Naive thymus-derived CD4-positive, alpha-beta T cell (primary cell): ENCODE data around the gene PPIP5K1. TPM values are rescaled to one million over a fixed set of nuclear protein-coding genes. Genes with fewer than 3 reads are reported as not detected.
A peak's percentile ranks its signal among the peaks of the same experiment; 100 is the strongest.

Experiments used
- ATAC-seq: fragments of 150-1000 bp; cut with Tn5 transposase; 2 replicates; pipeline ENCODE4 v1.10.0; 2021; ENCODE audit warnings: mild to moderate bottlenecking, moderate library complexity
- CTCF ChIA-PET: fragments of 350-600 bp; sonication (Branson Sonifier 250); formaldehyde crosslinking; loops from one replicate; lab custom pipeline; 2021; ENCODE audit warnings: antibody characterized with exemption; lab: Charles Lee
- POLR2A ChIA-PET: fragments of 350-600 bp; sonication (Branson Sonifier 250); formaldehyde crosslinking; loops from one replicate; lab custom pipeline; 2021; ENCODE audit warnings: antibody characterized with exemption, inconsistent platforms; lab: Charles Lee
- DNase-seq, 9 donors: peaks; one replicate each; pipeline versions ENCODE4 v3.0.0 to v3.0.0-alpha.2; 2020 to 2022; ENCODE audit warnings: mixed read lengths in 1 of 9
- H3K27ac ChIP-seq: one replicate; pipeline ENCODE4 v1.7.0; 2013; ENCODE audit warnings: mild to moderate bottlenecking, low read depth, low read length, moderate library complexity
- H3K27me3 ChIP-seq, 2 donors: one replicate each; pipeline ENCODE4 v1.7.0; 2013; ENCODE audit warnings: low read length in 2 of 2, mild to moderate bottlenecking in 2 of 2, moderate library complexity in 2 of 2; ENCODE audit not compliant: control insufficient read depth in 2 of 2, insufficient read depth in 2 of 2
- H3K36me3 ChIP-seq, 3 experiments: 1 replicate in 2 of 3; 2 replicates in 1 of 3; pipeline ENCODE4 v1.7.0; 2013; ENCODE audit warnings: low read length in 3 of 3, mild to moderate bottlenecking in 3 of 3, moderate library complexity in 1 of 3; ENCODE audit not compliant: insufficient read depth in 3 of 3, control insufficient read depth in 2 of 3
- H3K4me1 ChIP-seq, 2 donors: one replicate each; pipeline ENCODE4 v1.7.0; 2013; ENCODE audit warnings: low read length in 2 of 2, mild to moderate bottlenecking in 2 of 2, moderate library complexity in 1 of 2; ENCODE audit not compliant: control insufficient read depth in 2 of 2, insufficient read depth in 2 of 2
- H3K4me3 ChIP-seq: 2 replicates; pipeline ENCODE4 v1.7.0; 2013; ENCODE audit warnings: mild to moderate bottlenecking, low read length
- H3K9me3 ChIP-seq, 3 experiments: 1 replicate in 2 of 3; 2 replicates in 1 of 3; pipeline ENCODE4 v1.7.0; 2013; ENCODE audit warnings: low read length in 3 of 3; ENCODE audit not compliant: control insufficient read depth in 2 of 3
- H3K27ac Mint-ChIP-seq, 9 donors: one replicate each; pipeline ENCODE4 v1.8.0; 2020 to 2022; ENCODE audit warnings: mixed read lengths in 9 of 9, mild to moderate bottlenecking in 8 of 9, moderate library complexity in 5 of 9, inconsistent platforms in 2 of 9
- H3K27me3 Mint-ChIP-seq, 5 donors: one replicate each; pipeline ENCODE4 v1.8.0; 2021 to 2022; ENCODE audit warnings: mixed read lengths in 5 of 5, mild to moderate bottlenecking in 1 of 5
- H3K36me3 Mint-ChIP-seq, 5 donors: one replicate each; pipeline ENCODE4 v1.8.0; 2020 to 2022; ENCODE audit warnings: mixed read lengths in 5 of 5, mild to moderate bottlenecking in 3 of 5, inconsistent platforms in 1 of 5
- H3K4me1 Mint-ChIP-seq, 7 donors: one replicate each; pipeline ENCODE4 v1.8.0; 2020 to 2022; ENCODE audit warnings: mixed read lengths in 7 of 7, mild to moderate bottlenecking in 3 of 7, inconsistent platforms in 1 of 7
- H3K4me3 Mint-ChIP-seq, 10 donors: one replicate each; pipeline ENCODE4 v1.8.0; 2020 to 2022; ENCODE audit warnings: mild to moderate bottlenecking in 10 of 10, mixed read lengths in 10 of 10, moderate library complexity in 6 of 10, inconsistent platforms in 2 of 10
- H3K9me3 Mint-ChIP-seq, 11 donors: one replicate each; pipeline ENCODE4 v1.8.0; 2020 to 2022; ENCODE audit warnings: mixed read lengths in 11 of 11, mild to moderate bottlenecking in 4 of 11, inconsistent platforms in 1 of 11, moderate library complexity in 1 of 11
- intact Hi-C, 2 donors: fragments of 100-400 bp; cut with micrococcal nuclease; formaldehyde crosslinking; loops; one replicate each; pipeline ENCODE4 v1.15.1; 2023
- polyA plus RNA-seq, 2 donors: library from polyadenylated mRNA; unstranded; fragments of 300-500 nt; fragmentation: Illumina TruSeq; gene quantifications; one replicate each; pipeline ENCODE4 v1.2.3, GENCODE V29; 2021
- total RNA-seq, 6 experiments: library from RNA in 5 of 6; stranded (reverse) in 5 of 6; gene quantifications; 1 replicate in 5 of 6; 2 replicates in 1 of 6; pipeline ENCODE4 v1.2.3 and lab custom pipeline; 2021 to 2026

Gene PPIP5K1
- total and polyA plus RNA-seq, 7 experiments from 2014 or later = 6.1 to 66.0 (median 43.0) TPM

GRCh38 chr15:43493703-43494472, 96.1 kb downstream of the PPIP5K1 start:
- Histone ChIP-seq H3K9me3 (no peaks in the 10 kb centered on the region), H3K4me1 (peaks cover 11 to 13% of the 10 kb centered on the region in 2 donors), H3K27me3 (no peaks in the 10 kb centered on the region), H3K4me3 (peak overlapping the region; percentile 89), H3K27ac (peak overlapping the region; percentile 93), H3K36me3 (peaks cover 0 to 5% (median 0%) of the 10 kb centered on the region in 3 experiments)
- H3K27ac Mint-ChIP-seq = peak overlapping the region; percentile 56 to 99 (median 95)
- no peak for DNase-seq
- ATAC-seq = no peak
- ChIA-PET POLR2A (interaction anchor here (0.7 to 8.1 kb wide), 4 partner anchors 12 to 332 kb away, joined by 3 to 56 read pairs (median 4); no protein-coding TSS in a partner anchor), CTCF (interaction anchor here (1.0 to 3.1 kb wide), 3 partner anchors 12 to 21 kb away, joined by 3 to 13 read pairs (median 4); no protein-coding TSS in a partner anchor)
- peak overlapping the region; percentile 87 to 99 (median 96) for H3K4me3 Mint-ChIP-seq
- intact Hi-C loops = loop anchor here (1.0 to 5.0 kb wide), 3 partner anchors 16 to 1043 kb away; partner anchors contain the start of genes EIF3J (in 1 of the 2) and LCMT2 (in 1 of the 2)
- H3K9me3 Mint-ChIP-seq = no peaks in the 10 kb centered on the region
- peaks cover 3 to 6% (median 6%) of the 10 kb centered on the region in 5 donors for H3K36me3 Mint-ChIP-seq
- peaks cover 20 to 38% (median 31%) of the 10 kb centered on the region in 7 donors for H3K4me1 Mint-ChIP-seq
- no peaks in the 10 kb centered on the region for H3K27me3 Mint-ChIP-seq

- peak within 1 kb of the TSS; percentile 93 for H3K27ac ChIP-seq
- peak within 1 kb of the TSS; percentile 87 to 99 (median 96) for H3K4me3 Mint-ChIP-seq
- intact Hi-C loops = loop anchor here (1.0 to 5.0 kb wide), 3 partner anchors 17 to 1044 kb away; partner anchors contain the start of genes EIF3J (in 1 of the 2) and LCMT2 (in 1 of the 2)
- ChIA-PET POLR2A (interaction anchor here (0.7 to 8.1 kb wide), 5 partner anchors 13 to 333 kb away, joined by 3 to 56 read pairs (median 4); no protein-coding TSS in a partner anchor), CTCF (interaction anchor here (1.4 to 3.1 kb wide), 2 partner anchors 18 to 22 kb away, joined by 3 to 13 read pairs; no protein-coding TSS in a partner anchor)
- H3K9me3 ChIP-seq = no peaks in the 10 kb centered on the region
- H3K4me1 ChIP-seq = peaks cover 11 to 13% of the 10 kb centered on the region in 2 donors
- peak within 1 kb of the TSS; percentile 83 to 99 (median 96) for H3K27ac Mint-ChIP-seq
- H3K27me3 ChIP-seq = no peaks in the 10 kb centered on the region
- H3K9me3 Mint-ChIP-seq = no peaks in the 10 kb centered on the region
- ATAC-seq (peak; percentile 99), DNase-seq (peak; percentile 82 to 97 (median 91))
- H3K4me1 Mint-ChIP-seq = peaks cover 23 to 44% (median 33%) of the 10 kb centered on the region in 7 donors
- peaks cover 6 to 12% (median 7%) of the 10 kb centered on the region in 5 donors for H3K36me3 Mint-ChIP-seq
- peaks cover 0 to 9% (median 0%) of the 10 kb centered on the region in 3 experiments for H3K36me3 ChIP-seq
- H3K4me3 ChIP-seq = peak within 1 kb of the TSS; percentile 89
- H3K27me3 Mint-ChIP-seq = no peaks in the 10 kb centered on the region
Measured at GRCh38 chr15:43492673-43493601, 97.1 kb downstream of the PPIP5K1 start, which contains the start of gene TP53BP1. TSS of gene TP53BP1 (minus strand) at chr15:43493156. CDS start at chr15:43493043, 113 bp downstream.

DNA sequence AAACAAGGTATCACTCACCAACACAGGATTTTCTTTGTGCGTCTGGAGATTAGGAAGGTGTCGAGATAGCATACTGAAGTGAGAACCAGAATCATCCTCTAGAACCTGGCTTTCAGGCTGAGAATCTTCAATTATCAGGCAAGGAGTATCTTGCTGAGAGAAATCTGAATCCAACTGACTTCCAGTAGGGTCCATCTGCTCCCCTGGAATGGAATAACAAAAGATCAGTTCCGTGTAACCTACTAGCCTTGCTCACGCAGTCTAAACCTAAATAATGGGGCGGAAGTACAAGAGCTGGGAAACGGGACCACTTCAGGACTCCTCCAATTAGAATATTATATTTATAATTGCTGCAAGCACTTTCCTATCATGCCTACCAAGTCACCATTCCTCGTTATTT, 97.7 kb downstream of the PPIP5K1 start:
- no peaks in the 10 kb centered on the region for H3K27me3 Mint-ChIP-seq
- H3K27ac ChIP-seq = peak overlapping the region; percentile 93
- H3K36me3 ChIP-seq = peaks cover 0 to 14% (median 0%) of the 10 kb centered on the region in 3 experiments
- peak overlapping the region; percentile 87 to 99 (median 96) for H3K4me3 Mint-ChIP-seq
- ATAC-seq (no peak), DNase-seq (no peak)
- H3K36me3 Mint-ChIP-seq = peaks cover 6 to 14% (median 7%) of the 10 kb centered on the region in 5 donors
- no peaks in the 10 kb centered on the region for H3K9me3 ChIP-seq
- no peaks in the 10 kb centered on the region for H3K9me3 Mint-ChIP-seq
- intact Hi-C loops = loop anchor here in 1 of 2 donors (5.0 kb wide), 1 partner anchor 1045 kb away; the partner anchor contains the start of gene EIF3J
- peak overlapping the region; percentile 89 for H3K4me3 ChIP-seq
- CTCF ChIA-PET = interaction anchor here (1.4 to 3.1 kb wide), 2 partner anchors 18 to 22 kb away, joined by 3 to 13 read pairs; no protein-coding TSS in a partner anchor
- H3K4me1 ChIP-seq = peaks cover 11 to 13% of the 10 kb centered on the region in 2 donors
- no peaks in the 10 kb centered on the region for H3K27me3 ChIP-seq
- H3K4me1 Mint-ChIP-seq = peaks cover 23 to 44% (median 33%) of the 10 kb centered on the region in 7 donors
- peak overlapping the region; percentile 83 to 99 (median 96) for H3K27ac Mint-ChIP-seq
- POLR2A ChIA-PET = interaction anchor here (0.6 to 8.1 kb wide), 3 partner anchors 15 to 22 kb away, joined by 3 to 56 read pairs (median 4); no protein-coding TSS in a partner anchor

- Histone ChIP-seq H3K4me1 (peaks cover 11 to 13% of the 10 kb centered on the region in 2 donors), H3K27ac (no peak overlapping the region), H3K4me3 (no peak overlapping the region), H3K36me3 (peaks cover 0 to 14% (median 0%) of the 10 kb centered on the region in 3 experiments), H3K27me3 (no peaks in the 10 kb centered on the region), H3K9me3 (no peaks in the 10 kb centered on the region)
- POLR2A ChIA-PET = interaction anchor here (0.6 to 0.7 kb wide), 3 partner anchors 22 to 1698 kb away, joined by 3 to 5 read pairs (median 4); no protein-coding TSS in a partner anchor
- H3K27ac Mint-ChIP-seq = peak overlapping the region in 5 of 9 donors; percentile 15 to 73 (median 52)
- peaks cover 7 to 11% (median 11%) of the 10 kb centered on the region in 5 donors for H3K36me3 Mint-ChIP-seq
- ATAC-seq (no peak), DNase-seq (no peak)
- intact Hi-C loops = no loop called here
- H3K27me3 Mint-ChIP-seq = no peaks in the 10 kb centered on the region
- H3K4me1 Mint-ChIP-seq = peaks cover 31 to 49% (median 39%) of the 10 kb centered on the region in 7 donors
- CTCF ChIA-PET = interaction anchor here (0.9 to 1.1 kb wide), 2 partner anchors 21 to 24 kb away, joined by 3 read pairs; no protein-coding TSS in a partner anchor
- H3K4me3 Mint-ChIP-seq = peak overlapping the region in 2 of 10 donors; percentile 22 to 38
- no peaks in the 10 kb centered on the region for H3K9me3 Mint-ChIP-seq
Measured at GRCh38 chr15:43489191-43489590, 100.8 kb downstream of the PPIP5K1 start.

GRCh38 chr15:43488790-43489189, 101.2 kb downstream of the PPIP5K1 start:
- ATAC-seq (no peak), DNase-seq (no peak)
- H3K36me3 Mint-ChIP-seq = peaks cover 7 to 12% (median 11%) of the 10 kb centered on the region in 5 donors
- peaks cover 0 to 14% (median 0%) of the 10 kb centered on the region in 3 experiments for H3K36me3 ChIP-seq
- peaks cover 11 to 13% of the 10 kb centered on the region in 2 donors for H3K4me1 ChIP-seq
- no peaks in the 10 kb centered on the region for H3K27me3 Mint-ChIP-seq
- no peaks in the 10 kb centered on the region for H3K9me3 Mint-ChIP-seq
- POLR2A ChIA-PET = interaction anchor here (0.6 to 0.7 kb wide), 2 partner anchors 22 to 1698 kb away, joined by 4 to 5 read pairs; no protein-coding TSS in a partner anchor
- intact Hi-C loops = no loop called here
- no peaks in the 10 kb centered on the region for H3K9me3 ChIP-seq
- no peak overlapping the region for H3K4me3 Mint-ChIP-seq
- H3K27ac Mint-ChIP-seq = peak overlapping the region in 4 of 9 donors; percentile 15 to 73 (median 54)
- CTCF ChIA-PET = interaction anchor here (0.9 to 1.1 kb wide), 2 partner anchors 22 to 24 kb away, joined by 3 read pairs; no protein-coding TSS in a partner anchor
- H3K4me1 Mint-ChIP-seq = peaks cover 33 to 51% (median 40%) of the 10 kb centered on the region in 7 donors
- no peak overlapping the region for H3K4me3 ChIP-seq
- H3K27me3 ChIP-seq = no peaks in the 10 kb centered on the region
- H3K27ac ChIP-seq = no peak overlapping the region
